Fibroblast of lung (primary cell): ENCODE data around the gene ANKS6.

ENCODE experiments used
- CTCF ChIP-seq, 2 donors: IDR thresholded peaks in 1 of 2; conservative IDR thresholded peaks in 1 of 2; 1 replicate in 1 of 2; 2 replicates in 1 of 2; pipeline ENCODE4 v1.5.1; 2011 to 2012; ENCODE audit warnings: low read length in 2 of 2, control low read depth in 1 of 2, inconsistent platforms in 1 of 2, low read depth in 1 of 2, mild to moderate bottlenecking in 1 of 2
- EZH2 ChIP-seq: IDR thresholded peaks from 2 replicates; pipeline ENCODE4 v1.5.1; 2012; ENCODE audit warnings: low read length, control low read depth, mild to moderate bottlenecking; ENCODE audit errors: missing control alignments

DNA sequence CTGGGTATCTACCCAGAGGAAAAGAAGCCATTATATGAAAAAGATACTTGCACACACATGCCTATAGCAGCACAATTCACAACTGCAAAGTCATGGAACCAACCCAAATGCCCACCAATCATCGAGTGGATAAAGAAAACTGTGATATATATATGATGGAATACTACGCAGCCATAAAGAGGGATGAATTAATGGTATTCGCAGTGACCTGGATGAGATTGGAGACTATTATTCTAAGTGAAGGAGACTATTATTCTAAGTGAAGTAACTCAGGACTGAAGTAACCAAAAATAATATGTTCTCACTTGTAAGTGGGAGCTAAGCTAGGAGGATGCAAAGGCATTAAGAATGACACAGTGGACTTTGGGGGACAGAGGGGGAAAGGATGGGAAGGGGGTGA lies 57.6 kb downstream of the ANKS6 start:
- TF ChIP-seq CTCF (conservative IDR thresholded peaks at IDR 0.05 in 1 of 2, IDR thresholded peaks at IDR 0.05 in 1 of 2; ENCODE audit: low read depth in 1 of 2, low read length in 2 of 2) (no peak), EZH2 (no peak)
